ENCODE measurements around the gene USP19. TPM values are rescaled to one million over a fixed set of nuclear protein-coding genes. Genes with fewer than 3 reads are reported as not detected.

USP19 gene
- total and polyA plus RNA-seq, 2 donors (not counting 1 experiment from before 2014, with no cell fraction given) = 73.5 to 87.3 TPM

GRCh38 chr3:49132437-49133225, 12.0 kb upstream of the USP19 start, which contains the start of gene LAMB2:
Gene LAMB2 (minus strand): TSS chr3:49133050. CDS start chr3:49132867, 183 bp downstream.
- TF ChIP-seq, protein P1, sequence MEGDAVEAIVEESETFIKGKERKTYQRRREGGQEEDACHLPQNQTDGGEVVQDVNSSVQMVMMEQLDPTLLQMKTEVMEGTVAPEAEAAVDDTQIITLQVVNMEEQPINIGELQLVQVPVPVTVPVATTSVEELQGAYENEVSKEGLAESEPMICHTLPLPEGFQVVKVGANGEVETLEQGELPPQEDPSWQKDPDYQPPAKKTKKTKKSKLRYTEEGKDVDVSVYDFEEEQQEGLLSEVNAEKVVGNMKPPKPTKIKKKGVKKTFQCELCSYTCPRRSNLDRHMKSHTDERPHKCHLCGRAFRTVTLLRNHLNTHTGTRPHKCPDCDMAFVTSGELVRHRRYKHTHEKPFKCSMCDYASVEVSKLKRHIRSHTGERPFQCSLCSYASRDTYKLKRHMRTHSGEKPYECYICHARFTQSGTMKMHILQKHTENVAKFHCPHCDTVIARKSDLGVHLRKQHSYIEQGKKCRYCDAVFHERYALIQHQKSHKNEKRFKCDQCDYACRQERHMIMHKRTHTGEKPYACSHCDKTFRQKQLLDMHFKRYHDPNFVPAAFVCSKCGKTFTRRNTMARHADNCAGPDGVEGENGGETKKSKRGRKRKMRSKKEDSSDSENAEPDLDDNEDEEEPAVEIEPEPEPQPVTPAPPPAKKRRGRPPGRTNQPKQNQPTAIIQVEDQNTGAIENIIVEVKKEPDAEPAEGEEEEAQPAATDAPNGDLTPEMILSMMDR (IDR thresholded peaks at IDR 0.05) = no peak
- no peak for TF ChIP-seq EZH2 (IDR thresholded peaks at IDR 0.05; ENCODE audit: borderline replicate concordance, insufficient read depth, low read depth, low read length, poor library complexity, severe bottlenecking)
- DNase-seq (no peak), ATAC-seq (ENCODE audit: low read depth) (no peak)
- H3K4me1 ChIP-seq (ENCODE audit: control insufficient read depth in 2 of 2, insufficient read depth in 2 of 2, low read length in 2 of 2) = peaks cover 4 to 10% of the 10 kb centered on the region in 2 donors
- H3K27me3 Mint-ChIP-seq = peaks cover 24% of the 10 kb centered on the region
- intact Hi-C loops (cut with micrococcal nuclease) = no loop called here
- no peak within 1 kb of the TSS for H3K27ac Mint-ChIP-seq
- no peaks in the 10 kb centered on the region for H4K20me1 ChIP-seq (ENCODE audit: control insufficient read depth, insufficient read depth, low read length, poor library complexity, severe bottlenecking)
- WGBS (ENCODE audit: insufficient coverage) = 47% methylated on average over 18 of the region's 28 CpGs
- ChIA-PET CTCF (interaction anchor here (0.9 kb wide), 1 partner anchor 145 kb away, joined by 3 read pairs; no protein-coding TSS in a partner anchor), POLR2A (no interaction called here)
- no peaks in the 10 kb centered on the region for H3K36me3 ChIP-seq (replicated peaks in 1 of 2; ENCODE audit: control extremely low read depth in 1 of 2, control insufficient read depth in 1 of 2, extremely low read depth in 1 of 2, insufficient read depth in 2 of 2, low read length in 1 of 2)
- H3K9ac ChIP-seq (ENCODE audit: low read length) = no peak within 1 kb of the TSS
- peaks cover 0 to 31% (median under 1%) of the 10 kb centered on the region in 4 experiments for H3K27me3 ChIP-seq (replicated peaks in 1 of 4; ENCODE audit: control extremely low read depth in 1 of 4, control insufficient read depth in 3 of 4, insufficient read depth in 4 of 4, low read length in 3 of 4)
- peaks cover 2% of the 10 kb centered on the region for H3K4me1 Mint-ChIP-seq
- H2AFZ ChIP-seq (ENCODE audit: insufficient read depth, low read depth, low read length, poor library complexity, severe bottlenecking) = no peak within 1 kb of the TSS
- no peaks in the 10 kb centered on the region for H3K79me2 ChIP-seq (ENCODE audit: control insufficient read depth, insufficient read depth, low read length)
- no peaks in the 10 kb centered on the region for H3K9me3 ChIP-seq (ENCODE audit: control extremely low read depth in 1 of 3, control insufficient read depth in 2 of 3, insufficient read depth in 1 of 3, low read length in 2 of 3)
- peak within 1 kb of the TSS; percentile 35 for H3K4me2 ChIP-seq (replicated peaks; ENCODE audit: low read depth, low read length, poor library complexity, severe bottlenecking)
- H3K9me3 Mint-ChIP-seq (ENCODE audit: insufficient read depth) = no peaks in the 10 kb centered on the region
- no peak within 1 kb of the TSS for H3K27ac ChIP-seq (ENCODE audit: low read length in 2 of 2)
- no peak within 1 kb of the TSS for H3K4me3 ChIP-seq (ENCODE audit: control extremely low read depth in 1 of 5, extremely low read depth in 1 of 5, insufficient read depth in 1 of 5, low read depth in 2 of 5, low read length in 4 of 5)
- peak within 1 kb of the TSS; percentile 16 for H3K4me3 Mint-ChIP-seq

GRCh38 chr3:49132073-49132436, 11.4 kb upstream of the USP19 start:
- Mint-ChIP-seq H3K9me3 (ENCODE audit: insufficient read depth) (no peaks in the 10 kb centered on the region), H3K4me1 (peaks cover 2% of the 10 kb centered on the region), H3K4me3 (no peak overlapping the region), H3K27me3 (peaks cover 21% of the 10 kb centered on the region), H3K27ac (no peak overlapping the region)
- H3K36me3 ChIP-seq (replicated peaks in 1 of 2; ENCODE audit: control extremely low read depth in 1 of 2, control insufficient read depth in 1 of 2, extremely low read depth in 1 of 2, insufficient read depth in 2 of 2, low read length in 1 of 2) = no peaks in the 10 kb centered on the region
- H3K4me3 ChIP-seq (ENCODE audit: control extremely low read depth in 1 of 5, extremely low read depth in 1 of 5, insufficient read depth in 1 of 5, low read depth in 2 of 5, low read length in 4 of 5) = no peak overlapping the region
- H3K27ac ChIP-seq (ENCODE audit: low read length in 2 of 2) = no peak overlapping the region
- H3K9me3 ChIP-seq (ENCODE audit: control extremely low read depth in 1 of 3, control insufficient read depth in 2 of 3, insufficient read depth in 1 of 3, low read length in 2 of 3) = no peaks in the 10 kb centered on the region
- H3K79me2 ChIP-seq (ENCODE audit: control insufficient read depth, insufficient read depth, low read length) = no peaks in the 10 kb centered on the region
- H3K9ac ChIP-seq (ENCODE audit: low read length) = no peak overlapping the region
- intact Hi-C loops (cut with micrococcal nuclease) = no loop called here
- TF ChIP-seq EZH2 (IDR thresholded peaks at IDR 0.05; ENCODE audit: borderline replicate concordance, insufficient read depth, low read depth, low read length, poor library complexity, severe bottlenecking) = no peak
- TF ChIP-seq, protein P1 (IDR thresholded peaks at IDR 0.05) = no peak
- H3K27me3 ChIP-seq (replicated peaks in 1 of 4; ENCODE audit: control extremely low read depth in 1 of 4, control insufficient read depth in 3 of 4, insufficient read depth in 4 of 4, low read length in 3 of 4) = peaks cover 0 to 31% (median 0%) of the 10 kb centered on the region in 4 experiments
- no peak for DNase-seq
- WGBS (ENCODE audit: insufficient coverage) = 93% methylated on average over 9 of the region's 9 CpGs
- no peaks in the 10 kb centered on the region for H4K20me1 ChIP-seq (ENCODE audit: control insufficient read depth, insufficient read depth, low read length, poor library complexity, severe bottlenecking)
- no peak overlapping the region for H2AFZ ChIP-seq (ENCODE audit: insufficient read depth, low read depth, low read length, poor library complexity, severe bottlenecking)
- ChIA-PET POLR2A (interaction anchor here (0.6 kb wide), 1 partner anchor 318 kb away, joined by 3 read pairs; no protein-coding TSS in a partner anchor), CTCF (no interaction called here)
- no peak for ATAC-seq (ENCODE audit: low read depth)
- H3K4me2 ChIP-seq (replicated peaks; ENCODE audit: low read depth, low read length, poor library complexity, severe bottlenecking) = no peak overlapping the region
- H3K4me1 ChIP-seq (ENCODE audit: control insufficient read depth in 2 of 2, insufficient read depth in 2 of 2, low read length in 2 of 2) = peaks cover 4 to 10% of the 10 kb centered on the region in 2 donors
